A549 (cell line): ENCODE measurements around the gene MAX.

Experiments used
- BCL3 ChIP-seq: fragments of >200 bp; sonication (Bioruptor Twin); formaldehyde crosslinking; IDR thresholded peaks from 3 replicates; pipeline ENCODE4 v1.6.1; 2016
- CHD4 ChIP-seq: fragments of 200-600 bp; sonication (generic); IDR thresholded peaks from 2 replicates; pipeline ENCODE4 v1.6.1; 2016; ENCODE audit warnings: antibody characterized with exemption, mild to moderate bottlenecking, borderline replicate concordance
- CTCF ChIP-seq: fragments of >200 bp; sonication (Bioruptor Twin); formaldehyde crosslinking; IDR thresholded peaks from 3 replicates; pipeline ENCODE4 v1.5.1; 2016
- EHMT2 ChIP-seq: fragments of 200-600 bp; sonication (generic); IDR thresholded peaks from 2 replicates; pipeline ENCODE4 v1.6.1; 2016; ENCODE audit warnings: antibody characterized with exemption, low read depth, mild to moderate bottlenecking, moderate library complexity
- HOXB5 ChIP-seq: fragments of 250-450 bp; sonication (Bioruptor Pico); IDR thresholded peaks from 2 replicates; pipeline ENCODE4 v1.5.0; 2020; ENCODE audit warnings: mild to moderate bottlenecking, moderate library complexity
- POLR2A ChIP-seq: IDR thresholded peaks from 2 replicates; pipeline ENCODE4 v1.6.1; 2012; ENCODE audit warnings: mild to moderate bottlenecking, low read length
- POLR2AphosphoS2 ChIP-seq: conservative IDR thresholded peaks from 2 replicates; pipeline ENCODE4 v1.6.1; 2012; ENCODE audit warnings: low read length, improper control_type of control experiment, inconsistent platforms
- RAD21 ChIP-seq, 2 experiments: fragments of >200 bp in 1 of 2; sonication (Bioruptor Twin) in 1 of 2; formaldehyde crosslinking in 1 of 2; IDR thresholded peaks in 1 of 2; conservative IDR thresholded peaks in 1 of 2; 2 replicates in 1 of 2; 3 replicates in 1 of 2; pipeline ENCODE4 v1.6.1; 2012 to 2018; ENCODE audit warnings: inconsistent platforms in 1 of 2
- RARB ChIP-seq: fragments of 250-450 bp; sonication (Bioruptor Pico); IDR thresholded peaks from 2 replicates; pipeline ENCODE4 v1.8.0; 2021; ENCODE audit warnings: mild to moderate bottlenecking, moderate library complexity
- RFX5 ChIP-seq: fragments of 450-650 bp; IDR thresholded peaks from 2 replicates; pipeline ENCODE4 v1.7.1; 2014; ENCODE audit warnings: antibody characterized with exemption, mild to moderate bottlenecking, moderate library complexity
- TF ChIP-seq, protein P1 (sequence below): fragments of 150-350 bp; IDR thresholded peaks from 2 replicates; pipeline ENCODE4 v1.6.1; 2014; ENCODE audit warnings: low read depth, mild to moderate bottlenecking, low read length

- TF ChIP-seq HOXB5 (CRISPR knock-in tag) (no peak), POLR2A (no peak), CTCF (no peak), RFX5 (no peak), CHD4 (no peak), RARB (CRISPR knock-in tag) (no peak), RAD21 (conservative IDR thresholded peaks at IDR 0.05 in 1 of 2, IDR thresholded peaks at IDR 0.05 in 1 of 2) (no peak), POLR2AphosphoS2 (no peak), BCL3 (no peak), EHMT2 (no peak)
- TF ChIP-seq, protein P1, sequence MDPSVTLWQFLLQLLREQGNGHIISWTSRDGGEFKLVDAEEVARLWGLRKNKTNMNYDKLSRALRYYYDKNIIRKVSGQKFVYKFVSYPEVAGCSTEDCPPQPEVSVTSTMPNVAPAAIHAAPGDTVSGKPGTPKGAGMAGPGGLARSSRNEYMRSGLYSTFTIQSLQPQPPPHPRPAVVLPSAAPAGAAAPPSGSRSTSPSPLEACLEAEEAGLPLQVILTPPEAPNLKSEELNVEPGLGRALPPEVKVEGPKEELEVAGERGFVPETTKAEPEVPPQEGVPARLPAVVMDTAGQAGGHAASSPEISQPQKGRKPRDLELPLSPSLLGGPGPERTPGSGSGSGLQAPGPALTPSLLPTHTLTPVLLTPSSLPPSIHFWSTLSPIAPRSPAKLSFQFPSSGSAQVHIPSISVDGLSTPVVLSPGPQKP: no peak
Measured at GRCh38 chr14:65142429-65142828, 40.1 kb upstream of the MAX start.
